A673 (cell line): ENCODE measurements around the gene KCNK1. TPM values are rescaled to one million over a fixed set of nuclear protein-coding genes. Genes with fewer than 3 reads are reported as not detected.

Source experiments
- BruUV-seq: library from RNA; stranded (reverse); fragments of 400-500 nt; replicated peaks from 2 replicates; lab custom pipeline; 2021; lab: Mats Ljungman, UMichigan
- CTCF ChIA-PET: fragments of 300-600 bp; sonication (Branson Sonifier 250); formaldehyde crosslinking; loops from one replicate; lab custom pipeline; 2022; ENCODE audit warnings: antibody characterized with exemption; lab: Charles Lee
- POLR2A ChIA-PET: fragments of 300-600 bp; sonication (Branson Sonifier 250); formaldehyde crosslinking; loops from one replicate; lab custom pipeline; 2022; ENCODE audit warnings: antibody characterized with exemption; ENCODE audit not compliant: low non-redundant PET; lab: Charles Lee
- DNase-seq: peaks from one replicate; pipeline ENCODE4 v3.0.0-alpha.2; 2015; ENCODE audit warnings: low spot score
- H3K27ac ChIP-seq: fragments of 200-600 bp; sonication (generic); 2 replicates; pipeline ENCODE4 v1.5.1; 2016; ENCODE audit warnings: mixed run types, low read depth, mild to moderate bottlenecking, mixed read lengths, antibody characterized with exemption, low read length; ENCODE audit not compliant: poor library complexity, severe bottlenecking
- H3K27me3 ChIP-seq: fragments of 200-600 bp; sonication (generic); replicated peaks from 2 replicates; pipeline ENCODE4 v1.6.1; 2017; ENCODE audit warnings: mixed run types, low read depth, mild to moderate bottlenecking, mixed read lengths, antibody characterized with exemption, low read length; ENCODE audit not compliant: insufficient read depth, poor library complexity
- H3K36me3 ChIP-seq: fragments of 200-600 bp; sonication (generic); 2 replicates; pipeline ENCODE4 v1.6.1; 2016; ENCODE audit warnings: mixed run types, mild to moderate bottlenecking, mixed read lengths, antibody characterized with exemption, low read length; ENCODE audit not compliant: insufficient read depth, poor library complexity, severe bottlenecking
- H3K4me1 ChIP-seq: fragments of 200-600 bp; sonication (generic); 2 replicates; pipeline ENCODE4 v1.6.1; 2017; ENCODE audit warnings: mixed run types, mild to moderate bottlenecking, mixed read lengths, antibody characterized with exemption, low read length; ENCODE audit not compliant: insufficient read depth, poor library complexity, severe bottlenecking
- H3K4me3 ChIP-seq: fragments of 200-600 bp; sonication (generic); 2 replicates; pipeline ENCODE4 v1.5.1; 2016; ENCODE audit warnings: low read depth, mixed run types, mild to moderate bottlenecking, mixed read lengths, low read length; ENCODE audit not compliant: poor library complexity, severe bottlenecking
- H3K9me3 ChIP-seq: fragments of 200-600 bp; sonication (generic); 2 replicates; pipeline ENCODE4 v1.6.1; 2016; ENCODE audit warnings: mixed run types, low read depth, mild to moderate bottlenecking, mixed read lengths, antibody characterized with exemption, low read length; ENCODE audit not compliant: poor library complexity, severe bottlenecking
- CTCF ChIP-seq: fragments of 300-800, 200-600 bp; sonication (generic); conservative IDR thresholded peaks from 2 replicates; pipeline ENCODE4 v1.5.1; 2017; ENCODE audit warnings: low read depth, mild to moderate bottlenecking, antibody characterized with exemption, low read length, moderate library complexity, mixed read lengths
- EZH2 ChIP-seq: fragments of 200-600 bp; sonication (generic); IDR thresholded peaks from 2 replicates; pipeline ENCODE4 v1.6.1; 2017; ENCODE audit warnings: borderline replicate concordance, low read depth, mild to moderate bottlenecking, mixed read lengths, antibody characterized with exemption, low read length; ENCODE audit not compliant: poor library complexity, severe bottlenecking
- intact Hi-C: fragments of 100-400 bp; cut with micrococcal nuclease; formaldehyde crosslinking; loops from one replicate; pipeline ENCODE4 v1.10.0; 2022; ENCODE audit not compliant: unreplicated experiment
- total RNA-seq: library from RNA; stranded (reverse); gene quantifications from 2 replicates; pipeline ENCODE4 v1.2.3, GENCODE V29; 2021

Gene KCNK1
- total RNA-seq, 1 experiment from 2014 or later: not detected

- POLR2A ChIA-PET: no interaction called here
- intact Hi-C loops: no loop called here
- BruUV-seq: no TSS peak
These were observed 86.4 kb downstream of the KCNK1 start for GRCh38 chr1:233700338-233700737.

GRCh38 chr1:233704170-233704897 lies 90.4 kb downstream of the KCNK1 start:
- ChIA-PET CTCF (no interaction called here), POLR2A (no interaction called here)
- Histone ChIP-seq H3K4me3 (no peak overlapping the region), H3K9me3 (no peaks in the 10 kb centered on the region), H3K4me1 (no peaks in the 10 kb centered on the region), H3K27ac (no peak overlapping the region), H3K36me3 (no peaks in the 10 kb centered on the region), H3K27me3 (peaks cover 17% of the 10 kb centered on the region)
- intact Hi-C loops: no loop called here
- no TSS peak for BruUV-seq
- no peak for DNase-seq
- TF ChIP-seq CTCF: no peak
- no peak for TF ChIP-seq EZH2

More at GRCh38 chr1:233700338-233700737, 86.4 kb downstream of the KCNK1 start:
- H3K27me3 ChIP-seq: peaks cover 17% of the 10 kb centered on the region
- no peak for DNase-seq
- H3K27ac ChIP-seq: no peak overlapping the region
- CTCF ChIA-PET: no interaction called here
- no peak overlapping the region for H3K4me3 ChIP-seq
- H3K9me3 ChIP-seq: no peaks in the 10 kb centered on the region
- no peaks in the 10 kb centered on the region for H3K36me3 ChIP-seq
- no peaks in the 10 kb centered on the region for H3K4me1 ChIP-seq
- no peak for TF ChIP-seq CTCF
- TF ChIP-seq EZH2: no peak

- Histone ChIP-seq H3K27me3 (peaks cover 17% of the 10 kb centered on the region), H3K4me3 (no peak overlapping the region), H3K4me1 (no peaks in the 10 kb centered on the region), H3K9me3 (no peaks in the 10 kb centered on the region), H3K27ac (no peak overlapping the region), H3K36me3 (no peaks in the 10 kb centered on the region)
- no peak for DNase-seq
- ChIA-PET CTCF (no interaction called here), POLR2A (no interaction called here)
- no TSS peak for BruUV-seq
- intact Hi-C loops: no loop called here
- TF ChIP-seq CTCF (no peak), EZH2 (no peak)
These were observed 91.2 kb downstream of the KCNK1 start for GRCh38 chr1:233704898-233705723.
